Ovary (tissue), 9 donors: ENCODE data around the gene GPR78. TPM values are rescaled to one million over a fixed set of nuclear protein-coding genes. Genes with fewer than 3 reads are reported as not detected.

Experiments
- DNase-seq, 5 donors: peaks; one replicate each; pipeline ENCODE4 v3.0.0-alpha.2; 2019 to 2020
- H3K27ac ChIP-seq, 2 donors: fragments of 200-600 bp; one replicate each; pipeline versions ENCODE4 v1.5.1 to v1.8.0; 2019 to 2022
- H3K27me3 ChIP-seq: fragments of 200-600 bp; one replicate; pipeline ENCODE4 v1.8.0; 2022
- H3K36me3 ChIP-seq: fragments of 200-600 bp; sonication (generic); one replicate; pipeline ENCODE4 v1.5.1; 2019
- H3K4me1 ChIP-seq: one replicate; pipeline ENCODE4 v1.8.1; 2013; ENCODE audit warnings: mild to moderate bottlenecking, moderate library complexity; ENCODE audit not compliant: insufficient read depth
- H3K4me3 ChIP-seq: fragments of 200-600 bp; sonication (generic); one replicate; pipeline ENCODE4 v1.5.1; 2017
- H3K9me3 ChIP-seq, 2 donors: fragments of 200-600 bp in 1 of 2; sonication (generic) in 1 of 2; one replicate each; pipeline versions ENCODE4 v1.5.1 to v1.8.1; 2013 to 2019; ENCODE audit warnings: mild to moderate bottlenecking in 1 of 2, moderate library complexity in 1 of 2
- EP300 ChIP-seq: sonication (generic); formaldehyde crosslinking; IDR thresholded peaks from one replicate; pipeline ENCODE4 v1.6.1; 2017; ENCODE audit warnings: antibody characterized with exemption
- POLR2A ChIP-seq: fragments of 450-650 bp; IDR thresholded peaks from one replicate; pipeline ENCODE4 v1.6.1; 2017; ENCODE audit warnings: antibody characterized with exemption, mild to moderate bottlenecking, moderate library complexity
- WGBS, 3 donors: extraction: QIAGEN DNeasy Blood & Tissue Kit in 1 of 3; methylation state at CpG; one replicate each; pipeline versions ENCODE4 v1.1.5 to v1.1.7; 2013 to 2017; 5-methylcytosine and 5-hydroxymethylcytosine counted together
- intact Hi-C, 4 donors: fragments of 100-400 bp; cut with DNase I; formaldehyde crosslinking; loops; one replicate each; pipeline versions ENCODE4 v1.11.0 to v1.15.1; 2022 to 2023
- polyA plus RNA-seq, 2 donors: library from polyadenylated mRNA; stranded (reverse); fragments of 200-250 nt in 1 of 2; fragments of 350-450 nt in 1 of 2; fragmentation: Illumina TruSeq in 1 of 2; extraction: RNeasy Lipid Tissue Mini Kit (QIAGEN cat#74804) in 1 of 2; gene quantifications; one replicate each; pipeline ENCODE4 v1.2.3, GENCODE V29; 2013 to 2014
- total RNA-seq, 7 donors: library from RNA; depleted of rRNA in 2 of 7; stranded (reverse); fragments of >200 nt in 2 of 7; fragmentation: NEBNext Ultra II Directional in 3 of 7; extraction: Animal tissue kit (Norgen Biotek cat#: 25700) in 3 of 7; gene quantifications; one replicate each; pipeline versions ENCODE4 v1.1.0 to v1.2.4, GENCODE V29; 2016 to 2023
- TF ChIP-seq, protein P1 (sequence below), 3 donors: fragments of 450-650 bp in 2 of 3; fragments of 200-600 bp in 1 of 3; IDR thresholded peaks; one replicate each; pipeline versions ENCODE4 v1.5.1 to v1.8.0; 2016 to 2022; ENCODE audit warnings: antibody characterized with exemption in 3 of 3, mild to moderate bottlenecking in 1 of 3
- donor health status: DM: no; HTN: no; CAD: no; lungs with moderate emphysema.
- donor health status: DM: no; HTN: no; CAD: no.
- donor health status: Bipolar disorder and iron deficiency.
- donor health status: DM: yes; HTN: yes; CAD: no.
- donor health status: DM: no; HTN: no; CAD: no.
- donor health status: DM: yes; HTN: yes; CAD: no.

Gene GPR78
- total and polyA plus RNA-seq, 9 donors = 1.0 to 14.7 (median 5.4) TPM

DNA sequence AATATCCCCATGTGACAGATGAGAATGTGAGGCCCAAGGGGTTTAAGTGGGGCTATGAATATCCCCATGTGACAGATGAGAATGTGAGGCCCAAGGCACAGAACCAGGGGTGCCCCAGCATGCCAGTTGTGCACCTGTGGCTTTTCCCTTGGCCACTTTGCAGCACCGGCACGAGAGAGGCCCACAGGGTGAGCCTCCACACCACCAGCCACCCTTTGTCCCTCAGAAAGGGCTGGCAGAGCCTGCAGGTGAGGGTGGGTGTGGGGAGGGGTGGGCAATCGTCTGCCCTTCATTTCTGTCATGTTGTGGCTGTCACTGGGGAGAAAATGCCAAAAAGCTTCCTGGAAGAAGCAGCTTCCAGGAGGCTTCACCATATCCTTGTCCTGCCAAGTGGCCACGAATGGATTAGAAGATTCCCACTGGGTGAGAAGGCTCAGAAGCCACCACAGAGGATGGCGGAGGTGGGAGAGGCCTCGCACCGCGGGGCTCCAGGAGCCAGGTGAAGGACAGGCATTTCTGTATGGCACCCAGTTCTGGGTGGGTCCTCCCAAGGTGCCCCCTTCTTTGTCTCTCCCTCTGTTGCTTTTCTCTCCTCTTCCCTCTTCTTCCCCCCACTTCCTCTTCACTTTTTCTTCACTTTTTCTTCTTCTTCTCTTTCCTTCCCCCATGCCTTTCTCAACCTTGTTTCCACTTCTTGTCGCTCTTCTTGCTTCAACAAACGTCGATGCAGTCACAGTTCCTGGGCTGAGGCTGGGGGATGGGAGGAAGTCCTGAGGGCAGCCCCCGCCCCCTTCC lies 469 bp upstream of the GPR78 start:
- no peaks in the 10 kb centered on the region for H3K9me3 ChIP-seq
- H3K4me1 ChIP-seq = peaks cover 9% of the 10 kb centered on the region
- TF ChIP-seq EP300 (no peak), POLR2A (no peak)
- TF ChIP-seq, protein P1, sequence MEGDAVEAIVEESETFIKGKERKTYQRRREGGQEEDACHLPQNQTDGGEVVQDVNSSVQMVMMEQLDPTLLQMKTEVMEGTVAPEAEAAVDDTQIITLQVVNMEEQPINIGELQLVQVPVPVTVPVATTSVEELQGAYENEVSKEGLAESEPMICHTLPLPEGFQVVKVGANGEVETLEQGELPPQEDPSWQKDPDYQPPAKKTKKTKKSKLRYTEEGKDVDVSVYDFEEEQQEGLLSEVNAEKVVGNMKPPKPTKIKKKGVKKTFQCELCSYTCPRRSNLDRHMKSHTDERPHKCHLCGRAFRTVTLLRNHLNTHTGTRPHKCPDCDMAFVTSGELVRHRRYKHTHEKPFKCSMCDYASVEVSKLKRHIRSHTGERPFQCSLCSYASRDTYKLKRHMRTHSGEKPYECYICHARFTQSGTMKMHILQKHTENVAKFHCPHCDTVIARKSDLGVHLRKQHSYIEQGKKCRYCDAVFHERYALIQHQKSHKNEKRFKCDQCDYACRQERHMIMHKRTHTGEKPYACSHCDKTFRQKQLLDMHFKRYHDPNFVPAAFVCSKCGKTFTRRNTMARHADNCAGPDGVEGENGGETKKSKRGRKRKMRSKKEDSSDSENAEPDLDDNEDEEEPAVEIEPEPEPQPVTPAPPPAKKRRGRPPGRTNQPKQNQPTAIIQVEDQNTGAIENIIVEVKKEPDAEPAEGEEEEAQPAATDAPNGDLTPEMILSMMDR (IDR thresholded peaks at IDR 0.05) = no peak
- H3K36me3 ChIP-seq = no peaks in the 10 kb centered on the region
- H3K27me3 ChIP-seq = no peaks in the 10 kb centered on the region
- 35 to 38% (median 38%) methylated on average over 12 of the region's 12 CpGs for WGBS, 3 donors
- H3K4me3 ChIP-seq = no peak overlapping the region
- intact Hi-C loops = no loop called here
- H3K27ac ChIP-seq = no peak overlapping the region
- DNase-seq = peak in 2 of 5 donors; percentile 2 to 15

DNA sequence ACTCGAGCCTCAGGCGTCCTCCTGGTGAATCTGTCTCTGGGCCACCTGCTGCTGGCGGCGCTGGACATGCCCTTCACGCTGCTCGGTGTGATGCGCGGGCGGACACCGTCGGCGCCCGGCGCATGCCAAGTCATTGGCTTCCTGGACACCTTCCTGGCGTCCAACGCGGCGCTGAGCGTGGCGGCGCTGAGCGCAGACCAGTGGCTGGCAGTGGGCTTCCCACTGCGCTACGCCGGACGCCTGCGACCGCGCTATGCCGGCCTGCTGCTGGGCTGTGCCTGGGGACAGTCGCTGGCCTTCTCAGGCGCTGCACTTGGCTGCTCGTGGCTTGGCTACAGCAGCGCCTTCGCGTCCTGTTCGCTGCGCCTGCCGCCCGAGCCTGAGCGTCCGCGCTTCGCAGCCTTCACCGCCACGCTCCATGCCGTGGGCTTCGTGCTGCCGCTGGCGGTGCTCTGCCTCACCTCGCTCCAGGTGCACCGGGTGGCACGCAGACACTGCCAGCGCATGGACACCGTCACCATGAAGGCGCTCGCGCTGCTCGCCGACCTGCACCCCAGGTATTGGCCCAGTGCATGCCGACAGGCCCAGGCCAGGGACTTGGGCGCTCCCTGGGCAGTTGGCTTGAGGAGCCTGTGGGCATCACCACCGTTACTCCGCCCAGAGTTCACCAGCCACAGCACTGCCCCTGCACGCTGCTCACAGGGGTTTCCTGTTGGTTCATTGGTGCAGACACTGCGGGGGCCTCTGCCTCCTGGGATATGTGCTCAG lies 1.1 kb downstream of the GPR78 start:
- Histone ChIP-seq H3K27me3 (no peaks in the 10 kb centered on the region), H3K4me3 (no peak overlapping the region), H3K27ac (no peak overlapping the region), H3K9me3 (no peaks in the 10 kb centered on the region), H3K36me3 (no peaks in the 10 kb centered on the region), H3K4me1 (peaks cover 3% of the 10 kb centered on the region)
- TF ChIP-seq EP300 (no peak), POLR2A (no peak)
- TF ChIP-seq, protein P1 (IDR thresholded peaks at IDR 0.05) = no peak
- 41 to 72% (median 45%) methylated on average over 50 to 66 of the region's 66 CpGs for WGBS, 3 donors
- peak in 3 of 5 donors; percentile 15 to 31 (median 29) for DNase-seq
- intact Hi-C loops = no loop called here

DNA sequence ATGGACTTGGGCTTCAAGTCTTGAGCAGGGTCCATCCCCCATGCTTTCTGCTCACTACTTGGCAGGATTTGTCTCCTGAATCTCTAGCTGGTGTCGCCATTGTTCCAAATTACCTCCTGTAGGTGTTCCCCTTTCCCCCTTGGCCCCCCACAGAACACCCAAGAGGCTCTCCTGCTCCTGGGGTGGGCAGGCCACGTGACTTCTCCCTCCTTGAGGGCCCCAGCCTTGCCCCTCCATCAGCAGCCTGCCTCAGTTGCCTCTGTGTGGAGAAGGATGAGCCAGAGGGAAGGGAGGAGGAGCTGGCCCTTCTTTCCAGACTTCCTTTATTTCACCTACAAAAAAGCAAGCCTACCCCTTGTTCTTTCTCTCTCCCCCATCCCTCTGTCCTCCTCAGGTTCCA lies 1.8 kb downstream of the GPR78 start:
- WGBS, 3 donors = 72 to 88% (median 80%) methylated on average over 2 of the region's 2 CpGs
- no peaks in the 10 kb centered on the region for H3K27me3 ChIP-seq
- no peak overlapping the region for H3K27ac ChIP-seq
- no peaks in the 10 kb centered on the region for H3K9me3 ChIP-seq
- DNase-seq = peak in 2 of 5 donors; percentile 5 to 6
- TF ChIP-seq, protein P1 (IDR thresholded peaks at IDR 0.05) = no peak
- no peak for TF ChIP-seq POLR2A
- no peak for TF ChIP-seq EP300
- no peaks in the 10 kb centered on the region for H3K36me3 ChIP-seq
- no peak overlapping the region for H3K4me3 ChIP-seq
- H3K4me1 ChIP-seq = peaks cover 3% of the 10 kb centered on the region
- intact Hi-C loops = no loop called here

DNA sequence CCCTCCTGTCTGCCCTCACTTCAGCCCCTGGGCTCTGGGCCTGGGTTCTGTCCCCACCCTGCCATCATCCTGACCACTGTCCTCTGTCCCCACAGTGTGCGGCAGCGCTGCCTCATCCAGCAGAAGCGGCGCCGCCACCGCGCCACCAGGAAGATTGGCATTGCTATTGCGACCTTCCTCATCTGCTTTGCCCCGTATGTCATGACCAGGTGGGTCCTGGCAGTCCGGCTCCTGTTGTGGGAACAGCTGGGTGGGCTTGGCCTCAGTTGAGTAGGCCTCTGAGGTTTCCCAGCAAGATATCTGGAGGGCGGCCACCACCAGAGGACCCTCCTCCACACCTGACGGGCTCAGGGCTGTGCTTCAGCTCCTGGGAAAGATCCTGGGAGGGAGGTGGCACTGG lies 2.2 kb downstream of the GPR78 start:
- WGBS, 3 donors = 93 to 95% (median 95%) methylated on average over 12 of the region's 12 CpGs
- TF ChIP-seq POLR2A = no peak
- no peak for TF ChIP-seq EP300
- TF ChIP-seq, protein P1 (IDR thresholded peaks at IDR 0.05) = no peak
- peak in 2 of 5 donors; percentile 9 to 12 for DNase-seq

More for the DNA sequence above, 2.2 kb downstream of the GPR78 start:
- intact Hi-C loops = no loop called here
- Histone ChIP-seq H3K9me3 (no peaks in the 10 kb centered on the region), H3K27me3 (no peaks in the 10 kb centered on the region), H3K4me3 (no peak overlapping the region), H3K27ac (no peak overlapping the region), H3K36me3 (no peaks in the 10 kb centered on the region), H3K4me1 (peaks cover 3% of the 10 kb centered on the region)
